ENCODE measurements around the gene PIK3C2A.

- TF ChIP-seq PATZ1 (CRISPR knock-in tag; IDR thresholded peaks at IDR 0.05) (no peak), FOXJ3 (CRISPR knock-in tag; IDR thresholded peaks at IDR 0.05; ENCODE audit: borderline replicate concordance) (no peak), EZH2 (conservative IDR thresholded peaks at IDR 0.05; ENCODE audit: low read depth, low read length) (no peak), JUNB (CRISPR knock-in tag; IDR thresholded peaks at IDR 0.05; ENCODE audit: borderline replicate concordance) (no peak)
Measured at GRCh38 chr11:17224727-17225126, 16.9 kb upstream of the PIK3C2A start.

Measured in HepG2 (cell line).